Measurements from ENCODE around the gene RING1.
"Not testable (repeated sequence)": the region's sequence is repeated elsewhere in the genome, so short reads cannot be mapped to it uniquely, and the experiment has no call there.

The RING1 gene

DNA sequence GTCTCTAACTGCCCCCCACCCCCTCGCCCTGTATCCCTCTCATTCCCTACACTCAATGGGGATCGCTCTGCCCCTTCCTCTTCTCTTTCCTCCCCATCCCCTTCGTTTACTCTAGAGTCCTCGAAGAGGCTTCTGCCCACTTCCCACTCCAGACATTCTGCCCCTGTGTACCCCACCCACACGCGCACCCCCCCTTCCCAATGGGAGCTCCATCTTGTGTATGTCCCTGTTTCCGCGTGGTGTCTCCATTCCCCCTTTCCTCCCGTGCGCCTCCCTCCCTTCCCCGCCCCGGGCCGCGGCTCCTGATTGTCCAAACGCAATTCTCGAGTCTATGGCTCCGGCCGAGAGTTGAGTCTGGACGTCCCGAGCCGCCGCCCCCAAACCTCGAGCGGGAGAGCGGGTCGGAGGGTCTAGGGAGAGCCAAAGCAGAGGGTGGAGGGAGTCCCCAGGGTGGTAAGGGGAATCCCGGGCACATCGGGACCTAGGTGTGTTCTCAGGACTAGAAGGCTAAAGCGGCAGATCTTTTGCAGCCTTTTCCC lies 679 bp upstream of the RING1 start:
- peak; percentile 26 for DNase-seq

DNA sequence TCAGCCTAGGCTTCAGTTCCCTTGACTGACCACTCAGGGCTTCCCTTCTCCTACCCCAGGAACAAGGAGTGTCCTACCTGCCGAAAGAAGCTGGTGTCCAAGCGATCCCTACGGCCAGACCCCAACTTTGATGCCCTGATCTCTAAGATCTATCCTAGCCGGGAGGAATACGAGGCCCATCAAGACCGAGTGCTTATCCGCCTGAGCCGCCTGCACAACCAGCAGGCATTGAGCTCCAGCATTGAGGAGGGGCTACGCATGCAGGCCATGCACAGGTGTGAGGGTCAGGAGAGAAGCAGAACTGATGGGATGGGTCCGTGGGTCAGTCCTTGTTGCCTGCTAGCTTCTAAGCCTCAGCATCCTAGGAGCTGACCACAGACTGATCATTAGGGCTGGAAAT lies 1.6 kb downstream of the RING1 start:
- DNase-seq, result no peak

- no peak for DNase-seq
Observed at GRCh38 chr6:33211136-33211535, 2.8 kb downstream of the RING1 start.

GRCh38 chr6:33211666-33212422 lies 3.5 kb downstream of the RING1 start:
- no peak for DNase-seq

- no peak for DNase-seq
Observed at GRCh38 chr6:33212857-33213165, 4.5 kb downstream of the RING1 start.

- DNase-seq, result no peak
Observed at GRCh38 chr6:33213166-33213988, 5.1 kb downstream of the RING1 start.

DNA sequence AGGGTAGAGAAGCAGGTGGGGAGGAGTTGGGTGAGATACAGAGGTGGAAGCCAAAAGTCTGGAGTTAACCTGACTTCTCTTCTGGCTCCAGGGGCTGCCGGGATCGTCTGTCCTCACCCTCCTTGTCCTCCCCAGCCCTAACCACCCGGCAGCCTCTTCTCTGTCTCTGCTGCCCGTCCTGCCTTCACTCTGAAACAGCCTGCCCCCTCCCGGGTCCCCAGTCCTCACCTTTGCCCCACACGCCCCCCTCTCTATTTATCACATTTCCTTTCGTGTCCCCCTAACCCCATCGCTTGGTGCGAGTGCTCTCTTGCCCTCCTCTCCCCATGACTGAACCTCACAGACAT lies 5.7 kb downstream of the RING1 start:
- no peak for DNase-seq

DNA sequence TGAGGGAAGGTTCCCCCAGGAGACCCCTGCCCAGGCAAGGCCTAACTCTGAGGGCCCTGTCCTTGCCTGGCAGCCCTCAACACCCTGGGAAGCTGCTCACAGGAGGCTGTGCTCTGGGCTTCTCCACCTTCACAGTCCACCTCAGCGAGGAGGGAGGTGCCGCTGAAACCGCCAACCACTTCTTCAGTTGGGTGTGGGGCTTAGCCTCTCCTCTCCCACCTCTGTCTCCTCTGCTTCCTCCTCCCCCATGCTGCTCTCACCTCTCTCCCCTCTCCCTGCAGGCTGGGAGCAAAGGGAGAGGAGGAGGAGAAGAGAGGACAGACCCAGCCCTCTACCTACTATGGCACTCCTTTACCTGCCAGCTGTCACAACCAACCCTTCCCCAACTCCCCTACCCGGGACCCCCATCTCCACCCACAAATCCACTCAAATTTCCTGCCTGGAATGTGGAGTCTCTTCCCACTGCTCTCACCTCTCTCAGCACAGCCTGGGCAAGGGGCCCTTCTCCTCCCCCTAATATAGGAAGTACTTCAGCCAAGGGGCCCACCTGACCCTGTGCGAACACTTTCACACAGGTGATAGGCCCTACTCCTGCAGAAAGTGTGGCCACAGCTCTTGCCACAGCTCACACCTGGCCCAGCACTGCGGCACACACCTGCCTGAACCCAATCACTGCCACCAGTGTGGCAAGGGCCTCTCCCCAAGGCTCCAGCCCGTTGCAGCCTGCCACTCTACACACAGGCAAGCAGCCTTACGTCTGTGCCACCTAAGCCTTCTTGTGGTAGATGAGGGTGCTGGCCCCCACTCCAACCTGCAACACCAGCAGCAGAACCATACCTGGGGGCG lies 7.2 kb downstream of the RING1 start:
- DNase-seq, result peak; percentile 66

- no peak for DNase-seq
Observed at GRCh38 chr6:33216117-33216649, 7.9 kb downstream of the RING1 start.

DNA sequence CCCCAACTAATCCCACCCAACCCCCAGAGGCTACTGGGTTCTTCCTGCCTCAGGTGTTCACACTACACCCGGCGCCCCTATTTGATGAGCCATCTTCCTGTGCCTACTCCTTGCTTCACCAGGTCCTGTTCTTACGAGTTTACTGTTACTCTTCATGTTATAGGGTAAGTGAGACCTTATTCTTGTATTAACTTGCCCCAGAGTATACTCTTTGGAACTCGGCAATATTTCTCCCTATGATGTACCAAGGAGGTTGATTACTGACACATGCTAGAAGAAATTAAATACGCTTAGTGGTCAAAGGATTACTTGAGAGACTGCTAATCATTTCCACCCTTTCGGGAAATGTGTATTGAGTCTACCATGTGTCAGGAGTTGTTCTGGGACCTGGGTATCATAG lies 8.9 kb downstream of the RING1 start:
- DNase-seq, result no peak

- no peak for DNase-seq
Observed at GRCh38 chr6:33217681-33218080, 9.4 kb downstream of the RING1 start.

- DNase-seq, result not testable (repeated sequence)
Observed at GRCh38 chr6:33226503-33227120, 18.3 kb downstream of the RING1 start.

GRCh38 chr6:33235221-33235634 lies 26.9 kb downstream of the RING1 start:
- no peak for DNase-seq

GRCh38 chr6:33236328-33236727 lies 28.0 kb downstream of the RING1 start:
- DNase-seq, result no peak

- DNase-seq, result no peak
Observed at GRCh38 chr6:33236852-33237251, 28.6 kb downstream of the RING1 start.

DNA sequence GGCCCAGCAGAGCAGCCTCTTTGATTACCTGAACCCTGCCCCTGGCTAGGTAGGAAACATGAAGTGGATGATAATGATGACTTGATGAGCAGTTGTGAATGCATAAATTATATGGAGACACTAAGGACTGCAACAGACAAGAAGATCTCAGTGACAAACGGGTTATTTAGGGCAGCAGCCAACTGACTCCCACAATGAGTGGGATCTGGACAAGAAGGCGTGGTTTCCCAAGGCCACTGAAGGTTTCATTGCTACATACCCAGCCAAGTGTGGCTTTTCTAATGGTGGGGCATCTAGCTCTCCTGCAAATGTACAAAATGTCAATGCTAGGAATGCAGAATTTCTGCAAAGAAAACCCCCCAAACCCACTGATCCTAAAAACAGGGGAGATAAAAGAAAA lies 29.4 kb downstream of the RING1 start:
- no peak for DNase-seq

DNA sequence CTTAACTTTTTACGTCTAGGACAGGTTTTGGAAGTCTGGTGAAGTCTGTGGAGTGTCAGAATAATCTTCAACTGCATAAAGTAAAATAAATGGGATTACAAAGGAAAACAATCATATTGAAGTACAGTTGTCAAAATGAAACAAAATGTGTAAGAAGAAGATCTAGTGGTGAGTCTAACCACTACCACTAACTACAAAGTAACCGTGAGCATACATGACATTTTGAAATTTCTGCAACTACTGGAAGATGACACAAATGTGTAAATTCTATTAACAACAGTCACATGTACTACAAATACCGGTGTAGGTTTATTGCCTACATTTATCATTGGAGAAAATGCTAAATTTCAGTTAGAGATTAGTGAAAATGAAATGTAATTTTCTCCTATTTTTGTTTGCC lies 33.7 kb downstream of the RING1 start:
- no peak for DNase-seq

DNA sequence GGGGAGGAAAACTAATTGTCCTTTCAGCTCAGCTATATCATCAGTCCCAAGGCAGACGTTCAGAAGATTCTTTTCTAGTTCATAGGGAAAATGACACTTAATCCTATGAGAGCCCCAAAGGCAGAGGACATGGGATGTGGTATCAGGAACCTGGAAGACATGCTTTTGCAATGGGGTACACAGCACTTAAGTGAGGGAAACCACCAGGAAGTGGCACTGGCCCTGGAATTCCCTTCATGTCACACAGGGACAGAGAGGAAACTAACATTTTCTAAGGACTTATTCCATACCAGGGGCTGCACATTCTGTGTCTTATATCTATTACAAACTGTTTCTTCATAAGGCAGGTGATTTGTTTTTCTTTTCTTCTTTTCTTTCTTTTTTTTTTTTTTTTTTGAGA lies 35.2 kb downstream of the RING1 start:
- DNase-seq, result no peak

DNA sequence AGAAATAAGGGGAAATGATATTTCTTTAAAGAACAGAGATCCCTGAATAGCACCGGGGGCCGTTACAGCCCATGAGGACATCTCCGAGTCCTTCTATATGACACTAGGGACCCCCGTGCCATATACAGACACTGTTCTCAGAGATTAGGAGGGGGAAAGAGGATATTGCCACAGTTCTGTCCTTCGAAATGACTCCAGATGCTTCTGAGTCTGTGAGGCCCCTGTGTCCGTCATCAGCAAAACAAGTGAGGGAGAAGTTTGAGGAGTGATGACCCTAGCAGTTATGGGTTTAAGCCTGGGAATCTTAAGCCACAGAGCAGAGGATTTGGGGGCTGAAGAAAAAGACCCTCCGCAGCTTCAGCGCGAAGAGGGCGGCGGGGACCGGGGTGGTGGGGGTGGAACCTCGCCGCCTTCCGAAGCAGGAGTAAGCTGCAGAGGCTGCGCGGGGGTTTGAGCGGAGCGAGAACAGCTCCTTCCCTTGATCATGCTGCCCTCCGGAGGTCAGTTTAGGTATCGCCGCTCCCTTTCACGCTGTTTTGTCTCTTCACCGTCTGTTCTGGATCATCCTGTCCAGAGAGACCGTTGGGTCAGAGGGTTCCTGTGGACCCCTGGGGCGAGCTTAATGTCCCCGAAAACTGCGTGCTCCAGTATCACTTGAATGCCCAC lies 39.8 kb downstream of the RING1 start:
- DNase-seq, result peak; percentile 93

GRCh38 chr6:33248643-33248931 lies 40.3 kb downstream of the RING1 start:
- peak; percentile 67 for DNase-seq

DNA sequence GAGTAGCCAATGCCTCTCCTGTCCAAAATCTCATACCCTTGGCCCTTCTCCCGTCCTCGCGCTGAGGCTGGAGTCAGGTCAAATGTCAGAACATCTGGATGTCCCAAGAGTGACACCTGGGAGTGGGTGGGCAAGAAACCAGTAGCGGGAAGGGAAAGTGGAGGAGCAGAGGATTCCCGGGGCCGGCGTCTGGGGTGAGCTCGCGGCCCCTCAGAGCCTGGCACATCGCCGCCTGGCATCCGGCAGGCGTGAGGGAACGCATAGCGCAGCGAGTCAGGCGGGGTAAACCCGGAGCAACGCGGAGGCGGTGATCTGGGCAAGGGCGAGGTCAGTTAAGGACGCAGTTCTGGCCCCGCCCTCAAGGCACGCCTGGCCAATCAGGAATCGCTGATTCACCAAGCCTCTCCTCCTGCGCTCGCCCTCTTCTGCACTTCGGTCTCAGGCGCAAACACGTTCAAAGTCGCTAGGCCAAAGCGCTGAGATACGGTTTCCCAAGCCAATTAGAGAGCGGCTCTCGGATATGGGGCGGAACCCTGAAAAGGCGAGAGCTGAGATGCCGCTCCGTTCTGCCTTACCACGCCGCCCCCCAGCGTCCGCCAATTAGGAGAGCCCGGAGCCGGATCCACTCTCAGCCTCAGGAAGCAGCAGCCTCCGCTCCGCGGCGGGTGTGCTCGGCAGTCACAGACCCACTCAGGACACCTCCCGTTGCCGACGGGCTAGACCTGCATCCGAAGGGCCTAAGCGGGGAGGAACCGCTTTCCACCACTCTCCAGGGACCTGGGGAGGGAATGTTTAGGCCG lies 40.8 kb downstream of the RING1 start:
- peak; percentile 99 for DNase-seq

Measured in RPMI8226 (cell line).